ENCODE results near the gene EDIL3. TPM values are rescaled to one million over a fixed set of nuclear protein-coding genes. Genes with fewer than 3 reads are reported as not detected.

EDIL3 gene
- total and polyA plus RNA-seq, 9 of the 15 experiments (the other 6 are each of a cell fraction or from before 2014, with no cell fraction given) = 0.09 TPM; not detected in 8

DNA sequence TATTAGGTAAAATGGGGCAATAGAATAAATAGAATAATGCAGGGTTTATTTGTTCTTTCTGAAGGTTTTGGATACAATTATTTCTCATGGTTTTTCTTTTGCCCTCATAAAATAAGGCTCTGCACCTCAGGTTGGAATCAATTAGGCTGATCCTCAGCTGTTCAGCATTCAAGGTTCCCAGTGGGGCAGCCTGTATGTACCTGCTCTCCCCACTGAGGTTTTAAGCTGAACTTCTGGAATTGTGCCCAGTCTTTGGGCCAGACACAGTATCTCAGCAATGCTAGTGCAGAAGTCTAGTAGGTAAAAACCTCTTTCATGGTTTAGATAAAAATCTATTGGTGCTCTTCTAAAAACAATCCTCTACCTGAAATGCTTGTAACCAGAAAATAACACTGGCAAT is 98.0 kb downstream of the EDIL3 start (continued):
- TF ChIP-seq, protein P1, sequence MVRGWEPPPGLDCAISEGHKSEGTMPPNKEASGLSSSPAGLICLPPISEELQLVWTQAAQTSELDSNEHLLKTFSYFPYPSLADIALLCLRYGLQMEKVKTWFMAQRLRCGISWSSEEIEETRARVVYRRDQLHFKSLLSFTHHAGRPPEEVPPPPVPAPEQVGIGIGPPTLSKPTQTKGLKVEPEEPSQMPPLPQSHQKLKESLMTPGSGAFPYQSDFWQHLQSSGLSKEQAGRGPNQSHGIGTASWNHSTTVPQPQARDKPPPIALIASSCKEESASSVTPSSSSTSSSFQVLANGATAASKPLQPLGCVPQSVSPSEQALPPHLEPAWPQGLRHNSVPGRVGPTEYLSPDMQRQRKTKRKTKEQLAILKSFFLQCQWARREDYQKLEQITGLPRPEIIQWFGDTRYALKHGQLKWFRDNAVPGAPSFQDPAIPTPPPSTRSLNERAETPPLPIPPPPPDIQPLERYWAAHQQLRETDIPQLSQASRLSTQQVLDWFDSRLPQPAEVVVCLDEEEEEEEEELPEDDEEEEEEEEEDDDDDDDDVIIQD (CRISPR knock-in tag; IDR thresholded peaks at IDR 0.05) = no peak
- TF ChIP-seq SRSF9 (IDR thresholded peaks at IDR 0.05; ENCODE audit: borderline replicate concordance, low read depth, low read length) = no peak
- TF ChIP-seq LEF1 (IDR thresholded peaks at IDR 0.05) = no peak
- TF ChIP-seq NFIC (IDR thresholded peaks at IDR 0.05) = no peak
- no peak for TF ChIP-seq PHB2 (IDR thresholded peaks at IDR 0.05; ENCODE audit: low read depth)

DNA sequence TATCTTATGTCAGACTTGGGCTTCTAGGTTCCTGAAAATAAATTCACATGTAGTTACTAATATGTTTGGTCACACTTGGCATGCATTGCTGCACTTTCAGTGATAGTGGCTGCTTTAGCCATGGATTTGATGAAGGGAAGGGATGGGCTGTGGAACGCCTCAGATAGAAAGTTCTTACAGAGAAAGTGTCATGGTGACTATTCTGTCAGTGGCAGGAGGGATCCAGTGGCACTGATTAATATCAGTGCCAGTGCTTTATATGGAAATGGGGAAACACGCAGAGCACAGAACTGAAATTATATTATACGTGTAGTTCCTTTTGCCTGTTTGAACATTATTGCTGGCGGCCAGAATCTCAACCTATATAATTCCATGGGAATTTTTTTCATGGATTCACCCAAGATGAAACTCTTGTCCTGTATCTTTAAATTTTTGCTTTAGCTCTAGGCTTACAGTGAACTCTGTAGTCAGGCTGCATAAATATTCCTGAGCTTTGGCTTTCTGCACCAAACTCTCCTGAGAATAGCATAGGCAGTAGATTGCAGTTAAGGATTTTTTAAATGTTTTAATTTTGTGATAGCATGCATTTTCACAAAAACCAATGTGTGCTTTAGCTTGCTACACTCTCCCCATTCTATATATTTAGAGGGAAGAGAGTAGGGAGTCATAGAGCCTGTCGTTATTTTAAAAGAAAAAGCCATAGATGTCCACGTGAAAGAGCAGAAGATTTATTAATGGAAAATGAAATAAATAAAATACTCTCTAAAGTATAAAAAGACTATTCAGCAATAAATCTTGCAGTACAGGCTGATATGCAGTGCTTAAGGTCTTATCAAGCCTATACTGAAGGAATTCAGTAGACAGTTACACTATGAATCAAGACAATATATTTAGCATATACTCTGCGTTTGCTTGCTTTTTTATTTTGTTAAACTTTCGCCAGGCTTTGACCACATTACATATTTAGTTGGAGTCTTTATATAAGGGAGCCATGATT is 98.7 kb downstream of the EDIL3 start:
- ChIA-PET CTCF (ENCODE audit: low intra/inter-chr PET ratio) (no interaction called here), POLR2A (no interaction called here)
- under 1% methylated on average over 8 of the region's 8 CpGs for WGBS (ENCODE audit: insufficient coverage, low coverage, missing lambda C conversion rate)
- Histone ChIP-seq H3K9me1 (ENCODE audit: control insufficient read depth, insufficient read depth, low read length) (no peaks in the 10 kb centered on the region), H2AFZ (ENCODE audit: low read depth, low read length) (no peak overlapping the region), H3K27ac (ENCODE audit: extremely low read depth, low read depth, low read length) (no peak overlapping the region), H3K4me2 (ENCODE audit: insufficient read depth, low read length) (no peak overlapping the region), H4K20me1 (replicated peaks; ENCODE audit: control insufficient read depth, insufficient read depth, low read length) (no peaks in the 10 kb centered on the region), H3K4me3 (no peak overlapping the region), H3K27me3 (ENCODE audit: control insufficient read depth in 2 of 2, insufficient read depth in 2 of 2, low read length in 2 of 2) (no peaks in the 10 kb centered on the region), H3K4me1 (replicated peaks in 1 of 2; ENCODE audit: control insufficient read depth in 2 of 2, insufficient read depth in 2 of 2, low read length in 2 of 2) (no peaks in the 10 kb centered on the region), H3K36me3 (ENCODE audit: control insufficient read depth, insufficient read depth, low read length) (no peaks in the 10 kb centered on the region), H3K79me2 (ENCODE audit: control insufficient read depth, insufficient read depth, low read length) (no peaks in the 10 kb centered on the region), H3K9ac (ENCODE audit: insufficient read depth in 1 of 2, low read depth in 2 of 2, low read length in 2 of 2) (no peak overlapping the region), H3K9me3 (replicated peaks; ENCODE audit: control insufficient read depth, insufficient read depth, low read depth, low read length) (no peaks in the 10 kb centered on the region)
- no TSS peak for BruUV-seq (replicated peaks)
- DNase-seq (ENCODE audit: extremely low read depth in 1 of 4, low spot score in 3 of 4) (no peak), FAIRE-seq (no peak), ATAC-seq (no peak)
- in situ Hi-C loops (cut with MboI) (no loop called here), intact Hi-C loops (cut with micrococcal nuclease) (no loop called here)
- no peak for TF ChIP-seq SMAD1 (IDR thresholded peaks at IDR 0.05; ENCODE audit: low read depth, low read length, partially characterized antibody)
- TF ChIP-seq, protein P2, sequence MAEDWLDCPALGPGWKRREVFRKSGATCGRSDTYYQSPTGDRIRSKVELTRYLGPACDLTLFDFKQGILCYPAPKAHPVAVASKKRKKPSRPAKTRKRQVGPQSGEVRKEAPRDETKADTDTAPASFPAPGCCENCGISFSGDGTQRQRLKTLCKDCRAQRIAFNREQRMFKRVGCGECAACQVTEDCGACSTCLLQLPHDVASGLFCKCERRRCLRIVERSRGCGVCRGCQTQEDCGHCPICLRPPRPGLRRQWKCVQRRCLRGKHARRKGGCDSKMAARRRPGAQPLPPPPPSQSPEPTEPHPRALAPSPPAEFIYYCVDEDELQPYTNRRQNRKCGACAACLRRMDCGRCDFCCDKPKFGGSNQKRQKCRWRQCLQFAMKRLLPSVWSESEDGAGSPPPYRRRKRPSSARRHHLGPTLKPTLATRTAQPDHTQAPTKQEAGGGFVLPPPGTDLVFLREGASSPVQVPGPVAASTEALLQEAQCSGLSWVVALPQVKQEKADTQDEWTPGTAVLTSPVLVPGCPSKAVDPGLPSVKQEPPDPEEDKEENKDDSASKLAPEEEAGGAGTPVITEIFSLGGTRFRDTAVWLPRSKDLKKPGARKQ (CRISPR knock-in tag; IDR thresholded peaks at IDR 0.05) = no peak
- no peak for TF ChIP-seq CHD1 (IDR thresholded peaks at IDR 0.05; ENCODE audit: low read length)
- TF ChIP-seq TAF7 (tag; IDR thresholded peaks at IDR 0.05) = no peak
- no peak for TF ChIP-seq ERF (CRISPR knock-in tag; IDR thresholded peaks at IDR 0.05)
- no peak for TF ChIP-seq PHF21A (IDR thresholded peaks at IDR 0.05; ENCODE audit: borderline replicate concordance, low read depth)
- no peak for TF ChIP-seq FOSL1 (tag; conservative IDR thresholded peaks at IDR 0.05)
- TF ChIP-seq KDM5B (IDR thresholded peaks at IDR 0.05; ENCODE audit: insufficient replicate concordance, low read depth, low read length) = no peak
- TF ChIP-seq ZNF707 (CRISPR knock-in tag; conservative IDR thresholded peaks at IDR 0.05) = no peak
- TF ChIP-seq, protein P3, sequence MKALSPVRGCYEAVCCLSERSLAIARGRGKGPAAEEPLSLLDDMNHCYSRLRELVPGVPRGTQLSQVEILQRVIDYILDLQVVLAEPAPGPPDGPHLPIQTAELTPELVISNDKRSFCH (CRISPR knock-in tag; IDR thresholded peaks at IDR 0.05) = no peak
- TF ChIP-seq, protein P3 (tag; IDR thresholded peaks at IDR 0.05) = no peak
- TF ChIP-seq SMAD2 (IDR thresholded peaks at IDR 0.05; ENCODE audit: low read depth, low read length) = no peak
- no peak for TF ChIP-seq HDAC6 (IDR thresholded peaks at IDR 0.05; ENCODE audit: low read depth, low read length)

All from K562 (cell line).